Fibroblast of pulmonary artery (primary cell): Measurements from ENCODE around the gene COL18A1.

Experiments used
- DNase-seq: peaks from one replicate; pipeline ENCODE4 v3.0.0-alpha.2; 2010; ENCODE audit warnings: low read depth
- H3K4me3 ChIP-seq: replicated peaks from 2 replicates; pipeline ENCODE4 v1.5.1; 2011; ENCODE audit warnings: low read depth, mild to moderate bottlenecking, control low read depth, low read length, moderate library complexity
- TF ChIP-seq, protein P1 (sequence below): IDR thresholded peaks from 2 replicates; pipeline ENCODE4 v1.5.1; 2011; ENCODE audit warnings: mild to moderate bottlenecking, control low read depth, low read length, inconsistent platforms; ENCODE audit errors: missing control alignments

COL18A1 gene

DNA sequence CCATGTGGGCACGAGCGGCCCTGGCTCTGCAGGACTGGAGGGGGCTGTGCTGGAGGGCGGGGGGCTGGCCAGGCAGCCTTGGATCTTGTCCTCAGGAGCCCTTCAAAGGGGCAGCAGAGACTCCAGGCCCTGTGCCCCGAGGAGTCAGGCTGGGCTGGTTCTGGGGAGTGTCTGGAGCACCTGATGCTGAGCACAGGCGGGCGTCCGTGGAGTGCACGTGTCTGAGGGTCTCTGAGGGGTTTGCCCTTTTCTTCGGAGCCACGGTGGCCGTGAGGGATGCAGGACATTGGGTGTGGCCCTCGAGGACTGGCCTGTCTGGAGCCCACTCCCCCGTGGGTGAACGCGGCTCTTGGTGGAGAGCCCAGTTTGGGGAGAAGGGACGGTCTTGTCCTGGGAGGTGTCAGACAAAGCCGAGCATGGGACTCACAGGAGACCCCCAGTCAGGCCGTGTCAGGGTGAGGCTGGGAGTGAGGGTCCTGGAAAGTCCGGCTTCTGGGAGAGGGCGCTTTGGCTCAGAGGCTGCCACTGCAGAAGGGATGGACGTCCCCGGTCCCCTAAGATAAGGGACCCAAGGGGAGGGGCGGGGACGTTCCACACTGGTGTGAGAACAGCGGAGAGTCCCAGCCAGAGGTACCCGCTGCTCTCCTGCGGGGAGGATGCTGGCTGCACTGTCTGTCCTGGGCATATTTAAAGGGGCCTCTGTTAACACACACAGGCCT lies 60.8 kb downstream of the COL18A1 start:
- DNase-seq = no peak
- no peak overlapping the region for H3K4me3 ChIP-seq
- TF ChIP-seq, protein P1, sequence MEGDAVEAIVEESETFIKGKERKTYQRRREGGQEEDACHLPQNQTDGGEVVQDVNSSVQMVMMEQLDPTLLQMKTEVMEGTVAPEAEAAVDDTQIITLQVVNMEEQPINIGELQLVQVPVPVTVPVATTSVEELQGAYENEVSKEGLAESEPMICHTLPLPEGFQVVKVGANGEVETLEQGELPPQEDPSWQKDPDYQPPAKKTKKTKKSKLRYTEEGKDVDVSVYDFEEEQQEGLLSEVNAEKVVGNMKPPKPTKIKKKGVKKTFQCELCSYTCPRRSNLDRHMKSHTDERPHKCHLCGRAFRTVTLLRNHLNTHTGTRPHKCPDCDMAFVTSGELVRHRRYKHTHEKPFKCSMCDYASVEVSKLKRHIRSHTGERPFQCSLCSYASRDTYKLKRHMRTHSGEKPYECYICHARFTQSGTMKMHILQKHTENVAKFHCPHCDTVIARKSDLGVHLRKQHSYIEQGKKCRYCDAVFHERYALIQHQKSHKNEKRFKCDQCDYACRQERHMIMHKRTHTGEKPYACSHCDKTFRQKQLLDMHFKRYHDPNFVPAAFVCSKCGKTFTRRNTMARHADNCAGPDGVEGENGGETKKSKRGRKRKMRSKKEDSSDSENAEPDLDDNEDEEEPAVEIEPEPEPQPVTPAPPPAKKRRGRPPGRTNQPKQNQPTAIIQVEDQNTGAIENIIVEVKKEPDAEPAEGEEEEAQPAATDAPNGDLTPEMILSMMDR = no peak

DNA sequence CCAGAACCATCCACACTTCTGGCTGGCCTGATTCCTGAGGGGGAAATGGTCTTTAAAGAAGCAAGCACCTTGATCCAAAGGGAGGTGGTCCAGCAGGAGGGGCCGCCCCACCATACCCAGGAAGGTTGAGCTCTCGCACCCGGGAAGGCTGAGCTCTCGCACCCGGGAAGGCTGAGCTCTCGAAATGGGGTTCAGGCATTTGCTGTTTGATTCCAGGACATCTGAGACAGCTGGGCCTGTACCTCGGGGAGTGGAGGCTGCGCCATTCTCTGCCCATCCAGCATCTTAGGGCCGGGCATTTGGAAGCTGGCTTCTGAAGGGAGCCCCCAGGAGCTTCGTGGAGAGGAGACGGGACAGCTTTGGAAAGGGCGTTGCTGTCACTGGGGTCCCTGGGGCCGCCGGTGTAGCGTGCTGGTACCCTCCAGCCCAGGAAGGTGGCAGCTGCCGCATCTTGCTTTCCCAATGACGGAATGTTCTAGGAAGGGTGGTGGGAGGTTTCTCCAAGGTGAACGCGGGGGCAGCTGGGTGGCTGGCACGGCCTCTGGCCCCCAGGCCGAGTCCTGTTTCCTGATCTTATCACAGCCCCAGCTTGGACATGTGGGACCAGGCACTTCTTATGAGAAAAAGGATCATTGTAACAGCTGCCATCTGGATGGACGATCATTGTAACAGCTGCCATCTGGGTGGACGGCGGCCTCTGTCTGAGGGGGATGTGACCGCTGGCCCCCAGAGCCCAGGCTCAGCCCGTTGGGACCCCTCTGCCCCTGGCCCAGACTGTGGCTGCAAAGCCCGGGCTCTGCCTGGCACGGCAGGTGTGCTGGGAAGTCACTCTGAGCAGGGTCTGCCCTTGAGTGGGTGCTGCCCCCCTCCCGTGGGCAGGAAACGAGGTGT lies 61.6 kb downstream of the COL18A1 start:
- DNase-seq = no peak
- no peak overlapping the region for H3K4me3 ChIP-seq
- TF ChIP-seq, protein P1 = no peak

DNA sequence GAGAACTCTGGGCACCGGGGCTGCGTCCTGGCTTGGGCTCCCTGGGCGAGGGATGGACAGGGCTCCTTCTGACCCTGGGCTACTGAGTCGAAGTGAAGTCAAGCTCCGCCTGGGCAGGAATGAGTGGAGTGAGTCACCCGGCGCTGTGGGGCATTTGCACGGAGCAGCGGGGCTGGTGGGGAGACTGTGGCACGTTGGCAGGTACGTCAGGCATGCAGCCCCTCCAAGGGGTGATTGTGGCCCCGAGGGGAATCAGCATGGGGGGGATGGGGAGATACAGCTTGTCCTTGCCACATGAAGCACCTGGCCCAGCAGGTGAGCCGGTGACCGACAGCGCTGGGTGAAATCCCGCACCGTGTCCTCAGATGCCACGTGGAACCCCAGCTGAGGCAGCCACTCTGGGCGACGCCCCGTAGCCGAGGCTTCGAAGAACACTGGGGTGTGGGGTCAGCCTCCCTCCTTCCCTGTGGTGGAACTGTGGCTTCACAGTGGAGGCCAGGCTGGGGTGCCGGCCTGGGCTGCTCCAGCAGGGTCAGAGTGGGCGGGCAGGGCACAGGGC lies 62.3 kb downstream of the COL18A1 start:
- TF ChIP-seq, protein P1 = no peak
- no peak overlapping the region for H3K4me3 ChIP-seq
- no peak for DNase-seq

DNA sequence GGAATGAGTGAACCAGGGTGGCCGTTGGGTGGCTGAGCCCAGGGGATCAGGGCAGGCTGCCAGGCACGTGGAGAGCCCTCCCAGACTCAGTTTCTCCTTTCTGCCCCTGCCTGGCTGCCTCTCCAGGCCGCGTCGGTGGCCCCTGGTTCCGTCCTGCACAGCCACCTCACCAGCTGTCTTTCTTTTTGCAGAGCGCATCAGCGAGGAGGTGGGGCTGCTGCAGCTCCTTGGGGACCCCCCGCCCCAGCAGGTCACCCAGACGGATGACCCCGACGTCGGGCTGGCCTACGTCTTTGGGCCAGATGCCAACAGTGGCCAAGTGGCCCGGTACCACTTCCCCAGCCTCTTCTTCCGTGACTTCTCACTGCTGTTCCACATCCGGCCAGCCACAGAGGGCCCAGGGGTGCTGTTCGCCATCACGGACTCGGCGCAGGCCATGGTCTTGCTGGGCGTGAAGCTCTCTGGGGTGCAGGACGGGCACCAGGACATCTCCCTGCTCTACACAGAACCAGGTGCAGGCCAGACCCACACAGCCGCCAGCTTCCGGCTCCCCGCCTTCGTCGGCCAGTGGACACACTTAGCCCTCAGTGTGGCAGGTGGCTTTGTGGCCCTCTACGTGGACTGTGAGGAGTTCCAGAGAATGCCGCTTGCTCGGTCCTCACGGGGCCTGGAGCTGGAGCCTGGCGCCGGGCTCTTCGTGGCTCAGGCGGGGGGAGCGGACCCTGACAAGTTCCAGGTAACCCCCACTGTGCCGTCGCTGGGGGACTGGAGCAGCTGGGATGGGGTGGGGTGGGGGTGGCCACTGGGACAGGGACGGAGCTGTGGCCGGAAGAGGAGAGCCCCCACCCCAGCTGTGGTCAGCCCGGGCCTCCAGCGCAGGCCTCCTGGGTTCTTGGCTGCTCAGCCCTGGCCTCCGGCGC lies 63.3 kb downstream of the COL18A1 start:
- no peak for DNase-seq
- TF ChIP-seq, protein P1 = no peak
- no peak overlapping the region for H3K4me3 ChIP-seq

DNA sequence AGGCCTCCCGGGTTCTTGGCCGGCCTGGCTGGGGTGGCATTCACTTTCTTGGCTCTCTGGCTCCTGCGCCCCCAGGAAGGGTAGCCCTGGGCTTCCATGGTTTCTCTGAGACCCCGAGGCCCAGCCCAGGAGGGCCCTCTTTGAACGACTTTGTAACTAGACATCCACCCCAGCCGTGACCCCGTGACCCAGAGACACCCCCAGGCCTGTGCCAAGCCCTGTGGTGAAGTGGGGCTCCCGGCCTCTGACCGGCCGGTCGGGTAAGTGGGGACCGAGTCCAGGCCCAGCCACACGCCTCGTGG lies 64.0 kb downstream of the COL18A1 start:
- no peak overlapping the region for H3K4me3 ChIP-seq
- no peak for DNase-seq
- TF ChIP-seq, protein P1 = no peak

DNA sequence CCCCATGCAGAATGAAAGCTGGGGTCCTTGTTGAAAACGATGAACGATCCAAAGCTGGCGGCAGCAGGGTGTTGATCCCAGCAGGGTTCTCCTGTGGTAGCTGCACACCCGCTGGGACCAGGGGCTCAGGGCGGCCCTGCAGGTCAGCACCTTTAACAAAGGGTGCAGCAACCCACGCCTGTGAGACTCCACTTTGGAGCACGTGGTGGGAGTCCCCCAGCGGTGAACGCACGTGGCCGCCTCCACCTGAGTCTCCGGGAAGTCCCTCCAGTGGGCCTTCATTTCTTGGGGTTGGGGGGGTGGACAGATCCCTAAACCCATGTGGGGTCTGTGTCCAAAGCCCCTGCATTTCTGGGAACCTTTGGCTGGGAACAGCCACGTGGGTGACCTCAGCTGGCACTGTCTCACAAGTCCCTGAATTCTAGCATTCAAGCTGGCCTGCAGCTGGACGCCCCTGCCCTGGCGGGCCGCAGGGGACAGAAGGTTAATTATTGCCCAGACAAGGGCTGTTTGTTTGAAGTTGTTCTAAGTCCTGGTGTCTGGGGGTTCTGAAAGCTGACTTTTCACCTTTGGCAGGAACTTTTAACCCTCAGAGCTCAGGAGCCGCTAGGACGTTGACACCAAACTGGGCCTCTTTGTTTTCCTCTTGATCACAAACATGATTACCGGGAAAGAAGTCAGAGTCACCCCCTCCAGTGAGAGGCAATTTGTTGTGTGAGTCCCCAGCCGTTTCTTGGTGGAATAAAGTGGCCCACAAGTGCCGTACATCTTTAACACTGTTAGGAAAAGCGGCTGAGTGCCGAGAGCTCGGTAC lies 64.5 kb downstream of the COL18A1 start:
- no peak for DNase-seq
- TF ChIP-seq, protein P1 = no peak
- no peak overlapping the region for H3K4me3 ChIP-seq
